GM23338 (cell line): ENCODE data around the gene SOX10. TPM values are rescaled to one million over a fixed set of nuclear protein-coding genes. Genes with fewer than 3 reads are reported as not detected.

ENCODE experiments used
- ATAC-seq: fragments of 200-7000 bp; cut with Tn5 transposase; 3 replicates; pipeline ENCODE4 v1.9.1; 2020
- DNase-seq: peaks from one replicate; pipeline ENCODE4 v3.0.0-alpha.2; 2015; ENCODE audit warnings: low spot score
- H2AFZ ChIP-seq: fragments of 200-600 bp; sonication (generic); 2 replicates; pipeline ENCODE4 v1.8.0; 2016; ENCODE audit warnings: antibody characterized with exemption, mild to moderate bottlenecking, moderate library complexity
- H3F3A ChIP-seq: fragments of 200-600 bp; sonication (generic); replicated peaks from 2 replicates; pipeline ENCODE4 v1.8.0; 2017; ENCODE audit warnings: antibody characterized with exemption, mixed run types, low read depth
- H3K27ac ChIP-seq: fragments of 200-600 bp; sonication (generic); 2 replicates; pipeline ENCODE4 v1.6.1; 2016; ENCODE audit warnings: low read depth
- H3K27me3 ChIP-seq: fragments of 200-600 bp; sonication (generic); 2 replicates; pipeline ENCODE4 v1.8.0; 2016; ENCODE audit warnings: mild to moderate bottlenecking, mixed run types, moderate library complexity; ENCODE audit not compliant: insufficient read depth
- H3K36me3 ChIP-seq: fragments of 200-600 bp; sonication (generic); 2 replicates; pipeline ENCODE4 v1.8.0; 2016; ENCODE audit warnings: mild to moderate bottlenecking; ENCODE audit not compliant: insufficient read depth
- H3K4me1 ChIP-seq: fragments of 200-600 bp; sonication (generic); 2 replicates; pipeline ENCODE4 v1.8.0; 2016; ENCODE audit warnings: mild to moderate bottlenecking, moderate library complexity; ENCODE audit not compliant: insufficient read depth
- H3K4me2 ChIP-seq: fragments of 200-600 bp; sonication (generic); 2 replicates; pipeline ENCODE4 v1.7.1; 2017; ENCODE audit warnings: mixed run types
- H3K4me3 ChIP-seq: fragments of 200-600 bp; sonication (generic); 2 replicates; pipeline ENCODE4 v1.6.1; 2016; ENCODE audit warnings: mixed run types
- H3K79me2 ChIP-seq: fragments of 200-600 bp; sonication (generic); replicated peaks from 2 replicates; pipeline ENCODE4 v1.8.0; 2017; ENCODE audit warnings: mild to moderate bottlenecking; ENCODE audit not compliant: insufficient read depth
- H3K9me2 ChIP-seq: fragments of 200-600 bp; sonication (generic); 2 replicates; pipeline ENCODE4 v1.8.0; 2017; ENCODE audit not compliant: insufficient read depth
- H4K20me1 ChIP-seq: fragments of 200-600 bp; sonication (generic); replicated peaks from 2 replicates; pipeline ENCODE4 v1.8.0; 2017; ENCODE audit warnings: mild to moderate bottlenecking; ENCODE audit not compliant: insufficient read depth
- H3K27ac Mint-ChIP-seq: 2 replicates; pipeline ENCODE4 v1.8.0; 2020; ENCODE audit warnings: inconsistent platforms, mild to moderate bottlenecking, moderate library complexity, mixed read lengths
- H3K27me3 Mint-ChIP-seq: 3 replicates; pipeline ENCODE4 v1.8.0; 2022; ENCODE audit warnings: low read depth, mild to moderate bottlenecking, moderate library complexity, mixed read lengths, inconsistent platforms; ENCODE audit not compliant: insufficient read depth, poor library complexity
- H3K36me3 Mint-ChIP-seq: 3 replicates; pipeline ENCODE4 v1.8.0; 2021; ENCODE audit warnings: low read depth, mild to moderate bottlenecking, inconsistent platforms, moderate library complexity, mixed read lengths
- H3K4me1 Mint-ChIP-seq: 3 replicates; pipeline ENCODE4 v1.8.0; 2020; ENCODE audit warnings: mild to moderate bottlenecking, inconsistent platforms, mixed read lengths
- H3K4me3 Mint-ChIP-seq: 3 replicates; pipeline ENCODE4 v1.8.0; 2021; ENCODE audit warnings: moderate library complexity, mild to moderate bottlenecking, inconsistent platforms, mixed read lengths
- H3K9me3 Mint-ChIP-seq: 3 replicates; pipeline ENCODE4 v1.8.0; 2020; ENCODE audit warnings: moderate library complexity, mild to moderate bottlenecking, inconsistent platforms, mixed read lengths
- CREB1 ChIP-seq: fragments of 250-450 bp; sonication (Bioruptor Pico); IDR thresholded peaks from 2 replicates; pipeline ENCODE4 v1.5.0; 2020; ENCODE audit warnings: low read depth, mild to moderate bottlenecking, moderate library complexity
- EZH2 ChIP-seq: fragments of 200-600 bp; sonication (generic); IDR thresholded peaks from one replicate; pipeline ENCODE4 v1.8.0; 2017; ENCODE audit warnings: antibody characterized with exemption, mild to moderate bottlenecking, low read depth; ENCODE audit not compliant: unreplicated experiment
- EZH2phosphoT487 ChIP-seq: fragments of 200-600 bp; sonication (generic); IDR thresholded peaks from one replicate; pipeline ENCODE4 v1.8.1; 2018; ENCODE audit warnings: antibody characterized with exemption; ENCODE audit not compliant: unreplicated experiment
- JUNB ChIP-seq: IDR thresholded peaks from one replicate; pipeline ENCODE4 v1.6.1; 2016; ENCODE audit warnings: antibody characterized with exemption; ENCODE audit not compliant: unreplicated experiment
- NANOG ChIP-seq: IDR thresholded peaks from 2 replicates; pipeline ENCODE4 v1.6.1; 2016; ENCODE audit warnings: antibody characterized with exemption, borderline replicate concordance
- POLR2AphosphoS5 ChIP-seq: IDR thresholded peaks from 2 replicates; pipeline ENCODE4 v1.6.1; 2016; ENCODE audit warnings: antibody characterized with exemption, low read depth
- STAT1 ChIP-seq: IDR thresholded peaks from one replicate; pipeline ENCODE4 v1.6.1; 2016; ENCODE audit warnings: antibody characterized with exemption; ENCODE audit not compliant: unreplicated experiment
- ZNF114 ChIP-seq: fragments of 250-450 bp; sonication (Bioruptor Pico); IDR thresholded peaks from 2 replicates; pipeline ENCODE4 v1.5.0; 2020; ENCODE audit warnings: mild to moderate bottlenecking, moderate library complexity
- ZNF331 ChIP-seq: fragments of 250-450 bp; sonication (Bioruptor Pico); IDR thresholded peaks from 2 replicates; pipeline ENCODE4 v1.5.0; 2020; ENCODE audit warnings: low read depth, mild to moderate bottlenecking, moderate library complexity
- ZNF462 ChIP-seq: fragments of 250-450 bp; sonication (Bioruptor Pico); IDR thresholded peaks from 2 replicates; pipeline ENCODE4 v1.5.0; 2020; ENCODE audit warnings: mild to moderate bottlenecking, moderate library complexity
- polyA plus RNA-seq: library from polyadenylated mRNA; unstranded; fragments of >200 nt; fragmentation: Nextera tagmentation; extraction: Ambion mirVana; gene quantifications from 2 replicates; pipeline ENCODE4 v1.2.1, GENCODE V29; 2016
- total RNA-seq: library from RNA; depleted of rRNA; stranded (reverse); fragments of >200 nt; shearing (Covaris generic); gene quantifications from 2 replicates; pipeline ENCODE4 v1.2.3, GENCODE V29; 2014
- TF ChIP-seq, protein P1 (sequence below): IDR thresholded peaks from one replicate; pipeline ENCODE4 v1.6.1; 2018; ENCODE audit warnings: antibody characterized with exemption; ENCODE audit not compliant: unreplicated experiment
- TF ChIP-seq, protein P2 (sequence below), 2 experiments: fragments of 200-600 bp in 1 of 2; sonication (generic) in 1 of 2; conservative IDR thresholded peaks; 2 replicates each; pipeline versions ENCODE4 v1.5.1 to v1.6.1; 2016 to 2017; ENCODE audit warnings: antibody characterized with exemption in 2 of 2, low read depth in 2 of 2, mild to moderate bottlenecking in 2 of 2, moderate library complexity in 1 of 2
- TF ChIP-seq, protein P3 (sequence below): IDR thresholded peaks from 2 replicates; pipeline ENCODE4 v1.6.1; 2016; ENCODE audit warnings: antibody characterized with exemption

The SOX10 gene
- total and polyA plus RNA-seq, 2 experiments from 2014 or later: 1.1 to 2.1 TPM

- no peak for ATAC-seq
- peaks cover 22% of the 10 kb centered on the region for H3K4me1 Mint-ChIP-seq
- no peak for TF ChIP-seq ZNF331 (CRISPR knock-in tag)
- TF ChIP-seq, protein P1, sequence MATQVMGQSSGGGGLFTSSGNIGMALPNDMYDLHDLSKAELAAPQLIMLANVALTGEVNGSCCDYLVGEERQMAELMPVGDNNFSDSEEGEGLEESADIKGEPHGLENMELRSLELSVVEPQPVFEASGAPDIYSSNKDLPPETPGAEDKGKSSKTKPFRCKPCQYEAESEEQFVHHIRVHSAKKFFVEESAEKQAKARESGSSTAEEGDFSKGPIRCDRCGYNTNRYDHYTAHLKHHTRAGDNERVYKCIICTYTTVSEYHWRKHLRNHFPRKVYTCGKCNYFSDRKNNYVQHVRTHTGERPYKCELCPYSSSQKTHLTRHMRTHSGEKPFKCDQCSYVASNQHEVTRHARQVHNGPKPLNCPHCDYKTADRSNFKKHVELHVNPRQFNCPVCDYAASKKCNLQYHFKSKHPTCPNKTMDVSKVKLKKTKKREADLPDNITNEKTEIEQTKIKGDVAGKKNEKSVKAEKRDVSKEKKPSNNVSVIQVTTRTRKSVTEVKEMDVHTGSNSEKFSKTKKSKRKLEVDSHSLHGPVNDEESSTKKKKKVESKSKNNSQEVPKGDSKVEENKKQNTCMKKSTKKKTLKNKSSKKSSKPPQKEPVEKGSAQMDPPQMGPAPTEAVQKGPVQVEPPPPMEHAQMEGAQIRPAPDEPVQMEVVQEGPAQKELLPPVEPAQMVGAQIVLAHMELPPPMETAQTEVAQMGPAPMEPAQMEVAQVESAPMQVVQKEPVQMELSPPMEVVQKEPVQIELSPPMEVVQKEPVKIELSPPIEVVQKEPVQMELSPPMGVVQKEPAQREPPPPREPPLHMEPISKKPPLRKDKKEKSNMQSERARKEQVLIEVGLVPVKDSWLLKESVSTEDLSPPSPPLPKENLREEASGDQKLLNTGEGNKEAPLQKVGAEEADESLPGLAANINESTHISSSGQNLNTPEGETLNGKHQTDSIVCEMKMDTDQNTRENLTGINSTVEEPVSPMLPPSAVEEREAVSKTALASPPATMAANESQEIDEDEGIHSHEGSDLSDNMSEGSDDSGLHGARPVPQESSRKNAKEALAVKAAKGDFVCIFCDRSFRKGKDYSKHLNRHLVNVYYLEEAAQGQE: no peak
- TF ChIP-seq EZH2phosphoT487: no peak
- no peak for TF ChIP-seq ZNF114
- no peak for TF ChIP-seq POLR2AphosphoS5
- TF ChIP-seq, protein P2, sequence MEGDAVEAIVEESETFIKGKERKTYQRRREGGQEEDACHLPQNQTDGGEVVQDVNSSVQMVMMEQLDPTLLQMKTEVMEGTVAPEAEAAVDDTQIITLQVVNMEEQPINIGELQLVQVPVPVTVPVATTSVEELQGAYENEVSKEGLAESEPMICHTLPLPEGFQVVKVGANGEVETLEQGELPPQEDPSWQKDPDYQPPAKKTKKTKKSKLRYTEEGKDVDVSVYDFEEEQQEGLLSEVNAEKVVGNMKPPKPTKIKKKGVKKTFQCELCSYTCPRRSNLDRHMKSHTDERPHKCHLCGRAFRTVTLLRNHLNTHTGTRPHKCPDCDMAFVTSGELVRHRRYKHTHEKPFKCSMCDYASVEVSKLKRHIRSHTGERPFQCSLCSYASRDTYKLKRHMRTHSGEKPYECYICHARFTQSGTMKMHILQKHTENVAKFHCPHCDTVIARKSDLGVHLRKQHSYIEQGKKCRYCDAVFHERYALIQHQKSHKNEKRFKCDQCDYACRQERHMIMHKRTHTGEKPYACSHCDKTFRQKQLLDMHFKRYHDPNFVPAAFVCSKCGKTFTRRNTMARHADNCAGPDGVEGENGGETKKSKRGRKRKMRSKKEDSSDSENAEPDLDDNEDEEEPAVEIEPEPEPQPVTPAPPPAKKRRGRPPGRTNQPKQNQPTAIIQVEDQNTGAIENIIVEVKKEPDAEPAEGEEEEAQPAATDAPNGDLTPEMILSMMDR (conservative IDR thresholded peaks at IDR 0.05; ENCODE audit: low read depth in 2 of 2): no peak
- no peak for TF ChIP-seq JUNB
- TF ChIP-seq ZNF462 (CRISPR knock-in tag): no peak
- TF ChIP-seq CREB1 (CRISPR knock-in tag): no peak
- TF ChIP-seq NANOG: no peak
- TF ChIP-seq EZH2: no peak
- TF ChIP-seq, protein P3, sequence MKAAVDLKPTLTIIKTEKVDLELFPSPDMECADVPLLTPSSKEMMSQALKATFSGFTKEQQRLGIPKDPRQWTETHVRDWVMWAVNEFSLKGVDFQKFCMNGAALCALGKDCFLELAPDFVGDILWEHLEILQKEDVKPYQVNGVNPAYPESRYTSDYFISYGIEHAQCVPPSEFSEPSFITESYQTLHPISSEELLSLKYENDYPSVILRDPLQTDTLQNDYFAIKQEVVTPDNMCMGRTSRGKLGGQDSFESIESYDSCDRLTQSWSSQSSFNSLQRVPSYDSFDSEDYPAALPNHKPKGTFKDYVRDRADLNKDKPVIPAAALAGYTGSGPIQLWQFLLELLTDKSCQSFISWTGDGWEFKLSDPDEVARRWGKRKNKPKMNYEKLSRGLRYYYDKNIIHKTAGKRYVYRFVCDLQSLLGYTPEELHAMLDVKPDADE: no peak
- TF ChIP-seq STAT1: no peak
These were observed 14.9 kb upstream of the SOX10 start for GRCh38 chr22:37999236-37999635.

More at GRCh38 chr22:37999236-37999635, 14.9 kb upstream of the SOX10 start:
- no peak overlapping the region for H3K27ac ChIP-seq
- H3K4me1 ChIP-seq: no peaks in the 10 kb centered on the region
- H3K79me2 ChIP-seq: no peaks in the 10 kb centered on the region
- H2AFZ ChIP-seq: no peak overlapping the region
- no peaks in the 10 kb centered on the region for H3K36me3 ChIP-seq
- no peaks in the 10 kb centered on the region for H4K20me1 ChIP-seq
- DNase-seq: no peak
- no peaks in the 10 kb centered on the region for H3K27me3 ChIP-seq
- no peak overlapping the region for H3K4me2 ChIP-seq
- no peaks in the 10 kb centered on the region for H3K9me3 Mint-ChIP-seq
- no peak overlapping the region for H3K4me3 ChIP-seq
- no peaks in the 10 kb centered on the region for H3K9me2 ChIP-seq
- H3K27me3 Mint-ChIP-seq: peaks cover 7% of the 10 kb centered on the region
- no peak overlapping the region for H3K27ac Mint-ChIP-seq
- no peak overlapping the region; the same call in 2 of the 3 replicates for H3K4me3 Mint-ChIP-seq
- H3K36me3 Mint-ChIP-seq: no peaks in the 10 kb centered on the region; the same call in 1 of the 3 replicates
- no peaks in the 10 kb centered on the region for H3F3A ChIP-seq
